NCI-H446 (cell line): ENCODE measurements around the gene ABCC2.
"Not testable (repeated sequence)": the region's sequence is repeated elsewhere in the genome, so short reads cannot be mapped to it uniquely, and the experiment has no call there.

Experiments
- DNase-seq, 2 experiments: peaks; one replicate each; lab custom pipeline; 2025; lab: John Stamatoyannopoulos, UW

ABCC2 gene

DNA sequence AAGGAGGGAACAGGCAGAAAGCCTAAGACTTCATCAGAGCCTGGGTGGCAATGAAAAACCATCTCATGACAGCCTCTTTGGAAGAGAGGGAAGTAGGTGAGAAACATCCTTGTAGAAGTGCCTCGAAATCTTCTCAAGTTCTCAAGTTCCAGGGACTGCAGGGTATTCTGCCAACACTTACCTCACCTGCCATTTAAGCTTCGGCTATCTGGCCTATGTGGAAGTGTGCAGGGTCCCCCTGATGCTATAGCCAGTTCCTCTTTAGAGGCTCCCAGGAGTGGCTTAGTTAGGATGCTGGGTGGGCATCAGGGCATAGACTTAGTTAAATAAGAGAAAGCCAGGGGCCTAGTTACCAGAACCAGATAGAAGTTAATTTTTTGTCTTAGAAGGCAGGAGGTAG is 27.0 kb downstream of the ABCC2 start:
- no peak for DNase-seq

DNA sequence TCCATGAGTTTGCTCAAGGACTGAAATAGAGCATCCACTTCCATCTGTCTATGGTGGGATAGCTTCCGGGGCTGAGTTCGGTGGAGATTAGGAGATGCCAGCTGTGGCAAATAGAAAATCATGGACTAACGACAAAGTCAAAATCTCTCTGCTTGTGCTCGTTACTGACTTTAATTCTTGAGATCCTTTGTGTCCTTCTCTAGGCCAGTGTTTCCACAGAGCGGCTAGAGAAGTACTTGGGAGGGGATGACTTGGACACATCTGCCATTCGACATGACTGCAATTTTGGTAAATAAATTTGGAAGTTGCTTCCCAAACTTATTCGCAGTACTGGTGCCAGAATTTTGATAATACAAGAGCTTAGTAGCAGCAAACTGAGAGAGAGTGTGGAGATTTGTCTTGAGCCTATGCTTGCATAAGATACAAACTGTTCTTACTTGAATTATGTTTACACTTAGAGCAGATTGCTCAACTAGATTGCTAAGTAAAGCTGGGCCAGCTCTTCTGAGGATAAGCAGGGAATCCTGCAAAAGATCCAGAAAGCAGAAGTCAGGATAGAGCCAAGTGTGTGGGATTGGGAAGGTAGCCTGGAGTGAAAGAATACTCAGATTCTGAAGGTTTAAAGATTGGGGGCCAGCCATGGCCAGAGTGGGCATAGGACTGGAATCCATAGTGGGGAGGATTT is 27.6 kb downstream of the ABCC2 start:
- DNase-seq: no peak

DNA sequence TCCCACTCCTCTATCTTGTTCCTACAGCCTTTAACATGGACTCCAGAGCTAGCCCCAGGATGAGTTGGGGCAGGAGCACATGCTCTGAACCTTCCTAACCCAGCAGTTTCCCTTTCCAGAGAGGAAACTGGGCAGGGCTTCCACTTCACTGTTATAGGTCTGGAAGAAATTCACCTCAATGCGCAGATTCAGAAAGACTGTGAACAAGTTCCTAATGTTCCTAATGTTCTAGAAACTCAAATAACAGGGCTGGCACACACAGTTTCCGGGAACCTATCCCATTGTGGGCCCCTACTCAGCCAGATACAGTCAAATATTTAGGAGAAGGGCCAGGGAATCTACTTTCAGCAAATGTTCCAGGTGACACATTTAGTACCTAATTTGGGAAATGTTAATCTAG is 29.7 kb downstream of the ABCC2 start:
- DNase-seq: no peak

DNA sequence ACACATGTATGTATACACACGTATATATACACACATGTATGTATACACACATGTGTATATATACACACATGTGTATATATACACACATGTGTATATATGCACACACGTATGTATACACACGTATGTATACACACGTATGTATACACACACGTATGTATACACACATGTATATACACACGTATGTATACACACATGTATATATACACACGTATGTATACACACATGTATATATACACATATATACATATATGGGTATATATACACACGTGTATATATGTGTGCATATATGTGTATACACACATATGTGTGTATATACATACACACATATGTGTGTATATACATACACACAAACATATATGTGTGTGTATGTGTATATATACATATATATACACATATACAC is 31.7 kb downstream of the ABCC2 start:
- no peak for DNase-seq

DNA sequence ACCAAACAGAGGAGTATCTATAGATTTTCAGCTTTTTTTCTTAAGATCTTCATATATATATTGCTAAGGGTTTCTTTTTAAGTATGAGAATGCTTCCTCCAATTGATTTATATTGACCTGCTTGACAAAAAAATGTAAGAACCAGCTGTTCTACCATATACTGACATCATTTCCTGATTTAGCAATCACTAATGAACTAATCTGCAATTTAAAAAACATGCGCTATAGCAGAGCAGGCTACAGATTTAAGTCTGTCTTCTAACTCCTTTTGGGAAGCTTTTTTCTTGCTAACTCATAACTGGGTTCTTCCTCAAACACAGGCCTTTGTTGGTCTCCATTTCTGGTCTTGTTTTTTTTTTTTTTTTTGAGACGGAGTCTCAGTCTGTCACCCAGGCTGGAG is 33.2 kb downstream of the ABCC2 start:
- DNase-seq: no peak

DNA sequence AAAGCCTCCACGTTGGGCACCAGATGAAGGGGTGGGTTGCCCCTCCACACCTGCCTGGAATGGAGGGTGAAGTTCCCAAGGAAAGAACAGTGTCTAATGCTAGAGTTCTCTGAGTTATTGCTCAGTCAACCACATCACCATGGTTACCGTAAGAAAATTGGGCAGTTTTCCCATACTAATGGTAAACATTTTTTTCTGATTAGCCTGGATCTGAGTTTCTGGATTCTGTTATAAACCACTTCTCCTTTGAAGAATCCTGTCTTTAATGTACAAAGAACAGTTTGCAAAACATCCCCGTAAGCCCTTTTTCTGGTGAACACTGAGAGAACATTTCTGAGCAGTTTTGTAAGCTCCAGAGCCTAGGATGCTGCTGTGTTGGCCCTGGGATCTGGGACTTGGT is 45.5 kb downstream of the ABCC2 start:
- no peak for DNase-seq

DNA sequence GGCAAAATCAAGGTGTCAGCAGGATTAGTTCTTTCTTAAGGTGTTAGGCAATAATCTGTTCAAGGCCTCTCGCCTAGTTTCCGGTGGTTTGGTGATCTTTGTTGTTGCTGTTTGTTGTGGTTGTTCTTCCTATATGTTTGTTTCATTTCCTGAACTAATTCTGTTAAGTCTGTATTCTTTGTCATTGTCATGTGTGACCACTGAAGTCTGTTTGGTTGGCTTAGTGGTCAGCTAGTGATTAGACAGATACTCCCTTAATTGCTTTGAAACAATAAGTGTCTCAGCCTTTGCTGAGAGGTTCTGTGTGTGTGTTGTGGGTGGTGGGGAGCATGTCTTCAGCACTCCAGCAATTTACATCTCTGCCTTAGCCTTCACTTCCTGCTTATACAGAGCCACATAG is 46.0 kb downstream of the ABCC2 start:
- no peak for DNase-seq

DNA sequence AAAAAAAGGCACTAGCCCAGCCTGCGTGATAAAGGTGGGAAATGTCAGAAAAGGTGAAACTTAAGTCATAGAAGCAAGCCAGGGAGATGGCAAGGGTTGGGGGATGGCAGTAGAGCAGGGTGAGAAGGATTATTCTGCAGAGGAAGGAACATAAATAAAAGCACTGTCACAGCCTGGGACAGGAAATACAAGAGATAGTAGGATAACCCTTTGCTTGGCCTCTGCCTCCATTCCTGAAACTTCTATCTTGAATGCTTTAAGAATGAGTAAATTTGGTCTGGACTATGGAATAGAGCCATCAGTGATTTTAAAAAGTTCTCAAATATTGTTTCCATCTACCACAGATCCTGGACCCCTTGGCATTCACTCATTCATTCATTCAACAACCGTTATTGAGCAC is 50.0 kb downstream of the ABCC2 start:
- no peak for DNase-seq

DNA sequence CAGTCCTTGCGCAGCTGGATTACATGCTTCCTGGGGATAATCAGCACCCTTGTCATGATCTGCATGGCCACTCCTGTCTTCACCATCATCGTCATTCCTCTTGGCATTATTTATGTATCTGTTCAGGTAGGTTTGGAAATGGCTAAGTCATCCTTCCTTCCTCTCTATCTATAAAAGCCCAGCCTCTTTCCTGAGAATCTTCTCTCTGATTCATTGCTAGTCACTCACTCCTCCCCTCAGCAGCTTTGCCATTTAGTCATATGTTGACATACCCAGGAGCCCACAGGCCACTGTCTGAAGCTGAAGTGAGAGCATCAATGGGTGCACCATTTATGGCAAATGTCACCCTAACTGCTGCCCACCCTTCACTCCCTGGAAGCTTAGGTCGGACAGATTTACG is 52.0 kb downstream of the ABCC2 start:
- DNase-seq: no peak

DNA sequence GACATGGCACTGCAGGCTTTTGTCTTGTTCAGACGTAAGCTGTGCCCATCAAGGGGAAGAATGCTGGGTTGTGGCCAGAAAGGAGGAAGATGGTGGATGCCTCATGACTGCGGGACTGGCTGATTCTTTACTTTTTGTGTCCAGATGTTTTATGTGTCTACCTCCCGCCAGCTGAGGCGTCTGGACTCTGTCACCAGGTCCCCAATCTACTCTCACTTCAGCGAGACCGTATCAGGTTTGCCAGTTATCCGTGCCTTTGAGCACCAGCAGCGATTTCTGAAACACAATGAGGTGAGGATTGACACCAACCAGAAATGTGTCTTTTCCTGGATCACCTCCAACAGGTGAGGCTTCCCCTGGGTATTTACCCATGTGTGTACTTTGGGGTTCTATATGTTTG is 53.5 kb downstream of the ABCC2 start:
- DNase-seq: no peak

DNA sequence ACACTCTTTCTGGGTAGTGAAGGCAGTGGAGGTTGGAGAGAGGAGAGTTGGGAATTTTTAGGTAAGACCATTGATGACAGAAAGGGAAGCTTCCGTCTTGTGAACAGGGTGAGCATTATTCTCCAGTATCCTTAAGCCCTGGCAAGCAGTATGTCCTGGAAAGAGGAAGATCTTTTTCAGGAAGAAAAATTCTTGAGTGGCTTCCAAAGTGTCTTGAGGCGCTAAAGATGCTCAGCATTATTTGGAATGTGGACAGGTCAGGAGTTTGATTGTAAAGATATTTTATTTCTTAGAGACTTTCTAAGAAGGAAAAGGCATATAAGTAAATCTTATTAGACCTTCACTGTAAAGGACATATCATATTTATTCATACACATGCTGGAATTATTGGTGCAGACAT is 54.3 kb downstream of the ABCC2 start:
- DNase-seq: no peak

DNA sequence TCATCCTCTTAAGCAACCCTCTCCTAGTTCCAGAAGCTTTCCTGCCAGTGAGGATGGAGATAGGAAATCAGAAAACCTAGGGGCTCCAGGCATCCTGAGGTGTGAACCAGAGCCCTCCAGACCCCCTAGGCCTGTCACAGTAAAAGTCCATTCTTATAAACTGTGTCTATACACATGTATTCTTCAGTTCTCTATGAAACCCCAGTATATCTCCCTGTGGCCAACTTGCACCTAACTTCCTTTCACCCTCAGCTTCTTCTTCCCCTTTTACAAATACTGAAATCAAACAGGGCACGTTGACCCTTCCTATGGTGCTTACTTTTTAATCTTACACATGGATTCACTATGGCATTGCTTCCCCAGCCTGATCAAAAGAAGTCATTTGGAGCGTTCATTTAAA is 58.4 kb downstream of the ABCC2 start:
- not testable (repeated sequence) for DNase-seq

DNA sequence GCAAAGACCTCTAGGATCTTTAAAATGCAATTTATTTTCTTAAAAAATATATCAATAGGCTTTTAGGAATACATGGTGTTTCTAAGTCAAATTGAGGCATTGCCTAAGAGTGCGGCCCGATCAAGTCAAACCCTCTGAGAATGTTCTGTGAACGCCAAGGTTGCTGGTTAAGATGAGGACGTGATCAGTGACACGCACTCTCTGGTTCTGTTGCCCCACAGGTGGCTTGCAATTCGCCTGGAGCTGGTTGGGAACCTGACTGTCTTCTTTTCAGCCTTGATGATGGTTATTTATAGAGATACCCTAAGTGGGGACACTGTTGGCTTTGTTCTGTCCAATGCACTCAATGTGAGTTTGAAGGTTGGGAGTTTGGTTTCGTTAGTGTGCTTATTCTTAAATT is 59.3 kb downstream of the ABCC2 start:
- DNase-seq: no peak

DNA sequence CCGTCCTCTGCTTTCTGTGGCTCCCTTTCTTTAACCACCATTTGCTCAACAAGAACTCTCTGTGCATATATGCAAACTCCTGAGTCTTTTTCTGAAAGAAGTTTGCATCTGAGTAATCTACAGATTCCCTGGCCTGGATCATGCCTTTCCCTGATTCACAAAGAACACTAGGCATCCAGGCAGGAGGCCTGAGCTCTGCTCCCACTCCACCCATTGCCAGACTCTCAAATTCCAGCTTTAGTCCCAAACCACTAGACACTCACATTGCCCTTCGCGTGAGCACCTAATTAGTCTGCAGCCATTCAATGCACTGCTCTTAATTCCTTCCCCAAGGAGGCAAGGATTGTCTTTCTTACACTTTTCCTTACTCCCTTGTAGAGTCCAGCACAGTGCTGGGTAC is 60.9 kb downstream of the ABCC2 start:
- DNase-seq: no peak

DNA sequence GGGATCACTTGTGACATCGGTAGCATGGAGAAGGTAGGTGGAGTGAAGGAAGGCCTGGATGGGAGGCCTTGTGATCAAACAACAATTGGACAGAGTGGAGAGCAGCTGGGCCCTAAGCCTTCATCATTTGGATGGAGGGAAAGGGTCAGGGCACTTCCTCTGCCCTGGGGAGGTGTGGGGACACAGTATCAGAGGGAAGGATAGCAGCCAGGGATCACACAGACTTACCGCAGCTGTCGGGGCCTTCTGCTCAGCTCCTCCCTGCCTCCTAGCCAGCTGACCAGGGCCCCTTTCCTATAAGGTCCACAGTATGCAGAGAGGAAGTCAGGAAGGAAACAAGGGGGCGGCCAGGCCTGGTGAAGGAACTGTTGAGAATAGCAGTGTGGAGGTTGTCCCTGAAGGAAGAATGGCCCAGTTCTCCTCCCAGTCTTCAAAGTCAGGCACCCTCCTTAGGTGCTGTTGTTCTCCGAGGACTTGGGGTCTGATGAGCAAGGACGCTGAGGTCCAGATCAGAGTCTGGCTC is 62.1 kb downstream of the ABCC2 start:
- no peak for DNase-seq

DNA sequence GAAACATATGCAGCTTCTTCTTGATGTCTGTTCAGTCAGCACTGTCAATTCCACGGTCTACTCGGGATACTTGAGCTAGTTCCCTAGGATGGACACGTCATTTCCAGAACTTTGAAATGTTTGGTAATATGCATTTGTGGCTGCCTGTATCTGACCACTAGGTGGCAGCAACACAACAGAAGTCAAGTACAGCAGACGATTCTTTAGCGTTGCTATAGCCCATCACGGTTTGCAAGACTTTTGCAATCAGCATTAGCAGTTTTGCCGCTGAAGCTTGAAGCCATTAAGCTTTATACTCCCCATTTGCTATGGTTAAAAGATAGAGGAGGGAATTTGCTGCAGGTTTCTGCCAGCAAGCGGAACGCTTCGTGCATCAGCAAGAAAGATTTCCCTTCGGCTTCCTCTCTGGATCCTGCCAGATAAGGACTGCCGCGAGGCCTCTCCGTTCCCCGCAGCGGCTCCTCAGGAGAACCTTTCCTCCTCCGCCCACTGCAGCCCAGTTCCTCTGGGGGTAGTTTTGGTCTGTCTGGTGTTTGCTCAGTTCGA is 63.5 kb downstream of the ABCC2 start:
- DNase-seq: peak; percentile 35 to 78

DNA sequence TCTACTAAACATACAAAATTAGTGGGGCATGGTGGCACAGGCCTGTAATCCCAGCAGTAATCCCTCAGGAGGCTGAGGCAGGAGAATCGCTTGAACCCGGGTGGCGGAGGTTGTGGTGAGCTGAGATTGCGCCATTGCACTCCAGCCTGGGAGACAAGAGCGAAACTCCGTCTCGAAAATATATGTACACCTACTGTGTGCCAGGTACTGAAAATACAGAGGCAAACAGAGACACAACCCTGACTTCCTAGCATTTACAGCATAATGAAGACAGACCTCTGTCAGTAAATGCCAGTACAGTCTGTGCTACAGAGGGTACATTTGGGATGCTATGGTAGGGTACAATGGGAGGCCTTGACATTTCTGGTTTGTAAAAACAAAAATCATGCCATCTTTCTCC is 66.6 kb downstream of the ABCC2 start:
- no peak for DNase-seq

DNA sequence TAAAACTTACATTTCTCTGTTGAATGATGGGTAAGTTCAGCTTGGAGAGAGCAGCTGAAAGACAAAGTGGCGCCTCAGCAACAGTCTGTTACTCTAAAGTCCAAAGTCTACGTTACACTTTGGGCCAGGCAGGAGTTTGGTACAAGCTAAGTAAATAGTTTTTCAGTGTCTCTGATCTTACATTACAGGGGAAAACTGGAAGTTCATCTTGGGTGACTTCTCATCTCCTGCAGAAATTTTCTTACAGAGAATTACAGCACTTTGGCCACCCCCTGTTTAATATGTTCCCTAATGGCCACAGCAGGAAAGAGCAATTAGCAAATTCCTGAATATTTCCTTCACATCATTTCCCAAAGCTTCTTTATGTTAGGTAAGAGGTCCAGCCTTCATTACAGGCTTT is 67.1 kb downstream of the ABCC2 start:
- DNase-seq: no peak

DNA sequence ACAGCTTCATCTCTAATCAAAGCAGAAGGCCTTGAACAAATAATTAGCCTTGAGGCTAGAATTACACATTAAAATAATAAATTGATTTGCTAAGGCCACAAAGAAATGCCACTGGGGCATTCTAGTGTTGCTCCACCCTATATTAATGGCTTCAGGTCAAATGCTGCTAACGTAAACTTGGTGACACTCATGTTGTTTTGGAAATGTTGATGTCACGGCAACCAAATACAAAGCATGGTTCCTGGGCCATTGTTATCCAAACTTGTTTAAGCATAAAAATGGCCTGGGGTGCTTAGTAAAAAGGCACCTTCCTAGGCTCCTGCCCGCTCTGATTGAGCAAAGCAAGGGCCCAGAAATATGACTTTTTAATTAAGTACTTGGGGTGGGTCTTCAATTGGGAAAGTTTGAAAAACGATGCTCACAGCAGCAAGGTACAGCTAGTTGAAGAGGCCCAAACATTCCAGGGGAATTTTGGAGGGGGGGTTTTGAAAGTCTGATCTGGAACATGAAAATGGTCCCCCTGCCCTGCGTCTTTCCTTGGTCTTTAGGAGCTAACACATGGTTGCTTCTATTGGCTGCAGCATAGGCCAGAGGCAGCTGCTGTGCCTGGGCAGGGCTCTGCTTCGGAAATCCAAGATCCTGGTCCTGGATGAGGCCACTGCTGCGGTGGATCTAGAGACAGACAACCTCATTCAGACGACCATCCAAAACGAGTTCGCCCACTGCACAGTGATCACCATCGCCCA is 67.8 kb downstream of the ABCC2 start:
- DNase-seq: no peak

DNA sequence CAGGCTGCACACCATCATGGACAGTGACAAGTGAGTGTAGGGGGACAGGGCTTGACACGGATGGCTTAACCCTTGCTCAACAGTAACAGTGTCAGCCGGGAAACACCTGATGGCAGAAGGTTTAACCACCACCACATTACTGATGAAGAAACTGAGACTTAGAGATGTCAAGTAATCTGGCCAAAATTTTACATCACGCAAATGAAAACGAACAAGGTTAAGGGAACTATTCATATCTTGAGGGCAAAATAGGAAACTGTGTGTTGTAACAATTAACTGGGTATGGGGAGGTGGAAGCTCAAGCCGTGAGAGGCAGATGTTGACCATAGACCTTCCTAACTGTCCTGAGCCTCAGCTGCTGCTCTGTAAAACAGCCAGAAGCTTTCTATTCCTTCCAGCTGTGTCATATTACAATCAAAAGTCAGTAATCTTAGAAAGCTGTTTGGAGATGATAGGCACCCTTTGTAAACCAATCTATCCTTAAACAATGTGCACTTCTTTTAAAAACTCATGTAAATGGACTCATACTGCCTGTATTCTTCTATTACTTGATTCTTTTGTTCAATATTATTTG is 68.4 kb downstream of the ABCC2 start:
- no peak for DNase-seq

DNA sequence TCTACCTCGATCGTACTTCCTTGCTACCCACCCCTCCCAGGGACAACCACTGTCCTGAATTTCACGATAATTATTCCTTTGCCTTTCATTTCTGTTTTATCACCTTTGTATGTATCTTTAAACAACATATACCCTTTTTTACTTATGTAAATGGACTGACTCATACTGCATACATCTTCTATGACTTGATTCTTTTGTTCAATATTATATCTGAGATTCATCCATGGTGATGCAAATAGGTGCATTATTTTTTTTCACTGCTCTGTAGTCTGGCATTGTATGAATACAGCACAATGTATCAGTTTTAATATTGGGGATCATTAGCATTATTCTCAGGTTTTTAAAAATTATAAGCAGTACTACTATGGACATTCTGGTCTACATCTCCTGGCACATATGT is 69.4 kb downstream of the ABCC2 start:
- DNase-seq: no peak

DNA sequence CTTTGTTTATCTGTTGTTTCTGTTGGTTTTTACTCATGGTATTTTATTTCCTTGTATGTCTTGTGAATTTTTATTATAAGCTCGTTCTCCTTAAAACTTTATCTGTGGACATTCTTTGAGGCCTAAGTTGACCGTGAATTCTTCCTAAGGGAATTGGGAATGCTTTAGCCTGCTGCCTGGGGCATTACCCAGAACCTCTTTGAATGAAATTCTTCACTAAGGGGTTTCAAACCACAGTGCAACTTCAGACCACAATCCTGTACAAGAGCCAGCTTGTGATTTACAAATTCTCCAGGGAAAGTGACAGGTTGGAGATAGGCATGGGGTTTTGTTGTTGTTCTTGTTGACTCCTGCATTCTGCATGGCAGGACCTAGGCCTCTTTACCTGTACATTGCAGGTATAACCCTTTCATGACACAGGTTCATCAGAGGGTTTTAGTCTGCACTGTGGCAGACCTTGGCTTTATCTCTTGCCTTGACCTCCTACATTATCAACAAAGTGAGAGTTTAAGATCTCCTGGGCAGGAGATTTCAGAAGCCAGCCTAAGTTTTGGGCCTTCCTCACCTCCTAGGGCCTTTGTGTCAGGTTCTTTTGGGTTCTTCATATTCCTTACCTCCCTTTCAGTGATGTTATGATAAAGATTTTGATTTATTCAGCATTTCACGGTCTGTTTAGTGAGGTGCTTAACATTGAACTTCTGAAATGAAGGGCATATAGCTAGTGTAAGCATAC is 70.2 kb downstream of the ABCC2 start:
- DNase-seq: no peak
